Measurements from ENCODE around the gene ANAPC10.
"Not testable (repeated sequence)": the region's sequence is repeated elsewhere in the genome, so short reads cannot be mapped to it uniquely, and the experiment has no call there.

Gene ANAPC10

DNA sequence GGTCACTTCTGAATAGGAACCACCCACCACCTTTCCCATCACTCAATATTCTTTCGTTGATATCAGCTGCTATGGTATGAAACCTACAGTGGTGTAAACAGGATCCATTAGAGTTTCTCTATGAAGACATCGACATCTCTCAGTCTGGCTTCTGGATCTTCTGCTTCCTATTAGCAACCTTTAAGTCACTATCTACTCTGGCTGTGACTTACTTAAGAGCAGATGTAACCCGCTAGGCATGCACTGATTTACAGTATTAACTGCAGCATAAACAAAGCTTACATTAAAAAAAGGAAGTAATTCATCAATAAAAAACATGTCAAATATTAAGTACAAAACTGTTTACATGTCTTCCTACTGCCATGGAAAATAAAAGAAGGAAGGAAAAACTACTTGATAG lies 96.4 kb downstream of the ANAPC10 start:
- Histone ChIP-seq H3K9ac (ENCODE audit: low read length) (no peak overlapping the region), H3K9me2 (replicated peaks; ENCODE audit: insufficient read depth, low read length) (no peaks in the 10 kb centered on the region), H3K9me3 (replicated peaks; ENCODE audit: insufficient read depth, low read length) (no peaks in the 10 kb centered on the region), H2AFZ (ENCODE audit: low read length) (no peak overlapping the region), H3K27ac (ENCODE audit: low read length) (no peak overlapping the region), H3K27me3 (replicated peaks; ENCODE audit: insufficient read depth, low read length) (no peaks in the 10 kb centered on the region), H3K4me2 (ENCODE audit: low read depth, low read length) (no peak overlapping the region), H3K36me3 (replicated peaks; ENCODE audit: insufficient read depth, low read length) (no peaks in the 10 kb centered on the region), H3F3A (ENCODE audit: insufficient read depth, low read length) (no peaks in the 10 kb centered on the region), H3K4me3 (ENCODE audit: low read length) (no peak overlapping the region), H3K4me1 (ENCODE audit: low read length) (no peaks in the 10 kb centered on the region), H4K20me1 (ENCODE audit: insufficient read depth, low read length) (no peaks in the 10 kb centered on the region), H3K79me2 (ENCODE audit: low read length) (peaks cover 4% of the 10 kb centered on the region; the same call in 1 of the 2 replicates)
- TF ChIP-seq EZH2 (optimal IDR thresholded peaks at IDR 0.05; ENCODE audit: low read depth, low read length) (no peak), EZH2phosphoT487 (IDR thresholded peaks at IDR 0.05; ENCODE audit: low read length) (no peak)
- TF ChIP-seq, protein P1, sequence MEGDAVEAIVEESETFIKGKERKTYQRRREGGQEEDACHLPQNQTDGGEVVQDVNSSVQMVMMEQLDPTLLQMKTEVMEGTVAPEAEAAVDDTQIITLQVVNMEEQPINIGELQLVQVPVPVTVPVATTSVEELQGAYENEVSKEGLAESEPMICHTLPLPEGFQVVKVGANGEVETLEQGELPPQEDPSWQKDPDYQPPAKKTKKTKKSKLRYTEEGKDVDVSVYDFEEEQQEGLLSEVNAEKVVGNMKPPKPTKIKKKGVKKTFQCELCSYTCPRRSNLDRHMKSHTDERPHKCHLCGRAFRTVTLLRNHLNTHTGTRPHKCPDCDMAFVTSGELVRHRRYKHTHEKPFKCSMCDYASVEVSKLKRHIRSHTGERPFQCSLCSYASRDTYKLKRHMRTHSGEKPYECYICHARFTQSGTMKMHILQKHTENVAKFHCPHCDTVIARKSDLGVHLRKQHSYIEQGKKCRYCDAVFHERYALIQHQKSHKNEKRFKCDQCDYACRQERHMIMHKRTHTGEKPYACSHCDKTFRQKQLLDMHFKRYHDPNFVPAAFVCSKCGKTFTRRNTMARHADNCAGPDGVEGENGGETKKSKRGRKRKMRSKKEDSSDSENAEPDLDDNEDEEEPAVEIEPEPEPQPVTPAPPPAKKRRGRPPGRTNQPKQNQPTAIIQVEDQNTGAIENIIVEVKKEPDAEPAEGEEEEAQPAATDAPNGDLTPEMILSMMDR (IDR thresholded peaks at IDR 0.05; ENCODE audit: low read length) = no peak
- DNase-seq = no peak

DNA sequence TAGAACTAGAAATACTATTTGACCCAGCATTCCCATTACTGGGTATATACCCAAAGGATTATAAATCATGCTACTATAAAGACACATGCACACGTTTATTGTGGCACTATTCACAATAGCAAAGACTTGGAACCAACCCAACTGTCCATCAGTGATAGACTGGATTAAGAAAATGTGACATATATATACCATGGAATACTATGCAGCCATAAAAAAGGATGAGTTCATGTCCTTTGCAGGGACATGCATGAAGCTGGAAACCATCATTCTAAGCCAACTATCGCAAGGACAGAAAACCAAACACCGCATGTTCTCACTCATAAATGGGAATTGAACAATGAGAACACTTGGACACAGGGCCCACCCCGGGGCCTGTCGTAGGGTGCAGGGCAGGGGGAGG lies 97.3 kb downstream of the ANAPC10 start:
- H3K4me1 ChIP-seq (ENCODE audit: low read length); H3K9me2 ChIP-seq (replicated peaks; ENCODE audit: insufficient read depth, low read length); H3K79me2 ChIP-seq (ENCODE audit: low read length); H3K4me3 ChIP-seq (ENCODE audit: low read length); H3F3A ChIP-seq (ENCODE audit: insufficient read depth, low read length); H4K20me1 ChIP-seq (ENCODE audit: insufficient read depth, low read length); H3K4me2 ChIP-seq (ENCODE audit: low read depth, low read length); H3K9ac ChIP-seq (ENCODE audit: low read length); H2AFZ ChIP-seq (ENCODE audit: low read length); H3K27me3 ChIP-seq (replicated peaks; ENCODE audit: insufficient read depth, low read length); DNase-seq; H3K36me3 ChIP-seq (replicated peaks; ENCODE audit: insufficient read depth, low read length); H3K9me3 ChIP-seq (replicated peaks; ENCODE audit: insufficient read depth, low read length); H3K27ac ChIP-seq (ENCODE audit: low read length): not testable (repeated sequence)

DNA sequence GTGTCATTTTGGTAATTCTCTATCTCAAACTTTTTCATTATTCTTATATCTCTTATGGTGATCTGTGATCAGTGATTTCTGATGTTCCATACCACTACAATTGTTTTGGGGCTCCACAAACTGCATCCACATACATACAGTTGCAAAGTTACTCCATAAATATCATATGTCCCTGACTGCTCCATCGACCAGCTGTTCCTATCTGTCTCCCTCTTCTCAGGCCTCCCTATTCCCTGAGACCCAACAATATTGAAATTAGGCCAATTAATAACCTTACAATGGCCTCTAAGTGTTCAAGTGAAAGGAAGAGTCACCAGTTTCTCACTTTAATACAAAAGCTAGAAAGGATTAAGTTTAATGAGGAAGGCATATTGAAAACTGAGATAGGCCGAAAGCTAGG lies 108.7 kb downstream of the ANAPC10 start:
- no peaks in the 10 kb centered on the region for H3K9me2 ChIP-seq (replicated peaks; ENCODE audit: insufficient read depth, low read length)
- DNase-seq = no peak
- H3K4me1 ChIP-seq (ENCODE audit: low read length) = peaks cover 12% of the 10 kb centered on the region
- no peaks in the 10 kb centered on the region for H4K20me1 ChIP-seq (ENCODE audit: insufficient read depth, low read length)
- H3K9ac ChIP-seq (ENCODE audit: low read length) = no peak overlapping the region
- H3K9me3 ChIP-seq (replicated peaks; ENCODE audit: insufficient read depth, low read length) = no peaks in the 10 kb centered on the region
- H3K4me2 ChIP-seq (ENCODE audit: low read depth, low read length) = no peak overlapping the region
- H3K36me3 ChIP-seq (replicated peaks; ENCODE audit: insufficient read depth, low read length) = no peaks in the 10 kb centered on the region
- no peak overlapping the region for H2AFZ ChIP-seq (ENCODE audit: low read length)
- no peaks in the 10 kb centered on the region for H3K79me2 ChIP-seq (ENCODE audit: low read length)
- TF ChIP-seq EZH2phosphoT487 (IDR thresholded peaks at IDR 0.05; ENCODE audit: low read length) = no peak
- no peak for TF ChIP-seq EZH2 (optimal IDR thresholded peaks at IDR 0.05; ENCODE audit: low read depth, low read length)
- TF ChIP-seq, protein P1 (IDR thresholded peaks at IDR 0.05; ENCODE audit: low read length) = no peak
- H3K27me3 ChIP-seq (replicated peaks; ENCODE audit: insufficient read depth, low read length) = no peaks in the 10 kb centered on the region
- H3F3A ChIP-seq (ENCODE audit: insufficient read depth, low read length) = no peaks in the 10 kb centered on the region
- no peak overlapping the region for H3K27ac ChIP-seq (ENCODE audit: low read length)
- no peak overlapping the region for H3K4me3 ChIP-seq (ENCODE audit: low read length)

- Histone ChIP-seq H3K4me1 (ENCODE audit: low read length) (no peaks in the 10 kb centered on the region), H3K9me2 (replicated peaks; ENCODE audit: insufficient read depth, low read length) (no peaks in the 10 kb centered on the region), H3K9me3 (replicated peaks; ENCODE audit: insufficient read depth, low read length) (no peaks in the 10 kb centered on the region), H4K20me1 (ENCODE audit: insufficient read depth, low read length) (no peaks in the 10 kb centered on the region), H3K9ac (ENCODE audit: low read length) (no peak overlapping the region), H3K4me3 (ENCODE audit: low read length) (no peak overlapping the region), H3F3A (ENCODE audit: insufficient read depth, low read length) (no peaks in the 10 kb centered on the region), H3K36me3 (replicated peaks; ENCODE audit: insufficient read depth, low read length) (no peaks in the 10 kb centered on the region), H3K79me2 (ENCODE audit: low read length) (no peaks in the 10 kb centered on the region), H3K27ac (ENCODE audit: low read length) (no peak overlapping the region), H2AFZ (ENCODE audit: low read length) (no peak overlapping the region), H3K4me2 (ENCODE audit: low read depth, low read length) (no peak overlapping the region), H3K27me3 (replicated peaks; ENCODE audit: insufficient read depth, low read length) (no peaks in the 10 kb centered on the region)
- TF ChIP-seq, protein P1 (IDR thresholded peaks at IDR 0.05; ENCODE audit: low read length) = no peak
- TF ChIP-seq EZH2 (optimal IDR thresholded peaks at IDR 0.05; ENCODE audit: low read depth, low read length) (no peak), EZH2phosphoT487 (IDR thresholded peaks at IDR 0.05; ENCODE audit: low read length) (no peak)
- DNase-seq = no peak
Observed at GRCh38 chr4:144985531-144985930, 112.5 kb downstream of the ANAPC10 start.
